Neural progenitor cell (in vitro differentiated cells): Measurements from ENCODE around the gene ZNF292.

Experiments used
- CTCF ChIP-seq: fragments of 200-600 bp; sonication (generic); IDR thresholded peaks from 2 replicates; pipeline ENCODE4 v1.5.1; 2017; ENCODE audit warnings: antibody characterized with exemption, mild to moderate bottlenecking
- EZH2 ChIP-seq: fragments of 200-600 bp; sonication (generic); IDR thresholded peaks from 2 replicates; pipeline ENCODE4 v1.6.1; 2017; ENCODE audit warnings: antibody characterized with exemption, mild to moderate bottlenecking, moderate library complexity
- EZH2phosphoT487 ChIP-seq: fragments of 200-600 bp; sonication (generic); IDR thresholded peaks from 2 replicates; pipeline ENCODE4 v1.6.1; 2017; ENCODE audit warnings: antibody characterized with exemption

- TF ChIP-seq EZH2 (no peak), CTCF (no peak), EZH2phosphoT487 (no peak)
These were observed 94.7 kb downstream of the ZNF292 start for GRCh38 chr6:87250019-87250418.
